Right hindlimb (tissue), 1 donor: ENCODE measurements around the gene TASOR2.

ENCODE experiments used
- DNase-seq: peaks from one replicate; pipeline ENCODE4 v3.0.0-alpha.2; 2018

Gene TASOR2

DNA sequence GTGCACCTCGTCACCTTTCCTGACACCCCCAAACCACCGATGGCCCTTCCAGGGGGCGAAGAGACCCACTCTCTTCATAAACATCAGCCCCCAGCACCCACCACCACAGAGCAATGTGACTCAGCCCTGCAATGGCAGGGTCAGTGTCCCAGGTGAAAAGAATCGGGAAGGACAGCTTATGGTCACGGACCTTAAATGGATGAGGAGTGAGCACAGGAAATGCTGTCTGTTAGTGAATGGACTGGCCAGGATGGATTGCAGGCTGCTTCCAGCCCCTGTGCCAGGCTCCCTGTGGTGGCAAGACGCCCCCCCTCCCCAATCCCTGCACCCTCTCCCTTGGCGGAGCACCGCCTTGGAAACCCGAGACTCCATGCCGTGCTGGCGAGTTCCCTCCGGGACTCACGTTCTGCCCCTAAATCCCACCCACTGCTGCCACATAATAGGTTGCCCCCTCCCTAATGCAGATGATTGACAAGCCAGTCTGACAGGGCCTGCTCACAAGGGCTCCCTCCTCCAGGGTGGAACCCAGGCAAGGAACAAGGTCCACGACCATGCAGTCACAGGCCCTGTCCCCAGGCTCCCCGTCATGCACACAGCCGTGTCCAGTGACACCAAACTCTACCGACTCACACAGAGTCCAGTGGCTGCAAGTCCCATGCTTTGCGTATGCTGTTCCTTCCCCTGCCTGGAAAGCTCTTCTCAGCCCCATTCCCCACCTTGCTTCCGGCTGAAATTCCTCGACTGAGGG is 25.6 kb upstream of the TASOR2 start:
- DNase-seq = no peak

GRCh38 chr10:5659702-5660528 is 24.7 kb upstream of the TASOR2 start:
- no peak for DNase-seq

GRCh38 chr10:5661043-5661442 is 23.6 kb upstream of the TASOR2 start:
- DNase-seq = no peak

- DNase-seq = no peak
Measured at GRCh38 chr10:5662708-5663579, 21.7 kb upstream of the TASOR2 start.

GRCh38 chr10:5663692-5664427 is 20.8 kb upstream of the TASOR2 start:
- no peak for DNase-seq

DNA sequence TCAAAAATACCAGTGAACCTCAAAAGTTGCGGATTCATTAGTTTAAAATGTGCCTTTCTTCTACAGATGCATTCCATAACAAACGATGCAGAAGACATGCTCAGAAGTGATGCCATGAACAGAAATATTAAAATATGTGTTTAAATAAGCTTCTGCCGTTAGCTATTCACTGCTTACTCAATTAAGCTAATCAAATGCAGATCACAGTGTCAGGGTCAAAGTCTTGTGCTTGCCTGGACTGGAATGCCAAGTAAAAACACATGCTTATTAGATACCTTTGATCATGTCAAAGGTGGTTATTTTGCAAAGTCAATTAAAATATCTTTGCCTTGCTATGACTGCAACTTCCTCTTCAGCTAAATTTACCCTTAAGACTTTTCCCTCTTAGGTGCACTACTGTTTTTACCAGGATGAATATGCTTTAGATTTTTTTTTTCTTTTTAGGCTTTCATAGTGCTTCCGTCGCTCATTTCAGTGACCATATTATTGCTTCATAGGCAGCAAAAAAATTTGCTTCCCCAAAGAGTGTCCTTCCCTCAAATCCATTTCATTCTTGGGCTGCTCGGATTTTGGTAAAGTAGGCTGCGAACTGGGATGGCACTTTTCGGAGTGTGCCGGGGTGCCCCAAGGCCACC is 19.1 kb upstream of the TASOR2 start:
- DNase-seq = no peak

DNA sequence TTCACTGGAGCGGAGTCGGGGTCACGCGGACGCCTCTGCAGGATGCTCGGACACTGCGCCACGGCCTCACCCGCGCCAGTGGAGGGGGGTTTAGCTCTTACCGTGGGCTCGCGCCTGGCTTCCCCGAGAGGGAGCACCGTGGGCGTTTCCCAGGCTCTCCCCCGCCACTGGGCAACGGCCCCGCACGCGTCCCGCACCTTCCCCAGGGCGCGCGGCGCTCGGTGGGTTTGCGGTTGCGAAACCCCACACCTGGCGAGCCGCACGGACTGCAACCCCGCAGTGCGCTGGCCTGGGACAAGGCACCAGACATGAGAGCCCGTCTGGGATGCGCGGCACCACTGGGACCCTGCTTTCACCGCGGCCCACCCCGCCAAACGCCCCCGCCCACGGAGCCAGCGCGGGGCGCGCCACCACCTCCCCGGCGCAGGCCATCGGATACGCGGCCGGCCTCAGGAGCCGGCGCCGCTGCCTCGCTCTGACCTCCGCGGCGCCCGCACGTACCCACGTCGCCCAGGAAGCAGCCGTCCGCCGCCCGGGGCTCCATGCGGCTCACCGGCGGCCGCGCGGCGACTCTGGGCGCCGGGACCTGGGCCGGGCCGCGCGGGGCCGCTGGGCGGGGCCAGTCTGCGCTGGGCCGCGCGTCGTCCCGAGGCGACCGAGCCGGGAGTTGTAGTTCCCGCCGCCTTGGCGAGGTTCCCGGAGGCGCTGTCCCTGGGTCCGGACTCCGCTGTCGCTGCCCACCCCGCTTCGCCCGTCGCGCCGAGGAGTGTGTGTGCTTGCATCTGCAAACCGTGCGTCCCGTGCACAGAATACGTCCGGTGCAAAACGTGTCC is 18.4 kb upstream of the TASOR2 start, which contains the start of gene ASB13:
Gene ASB13 (minus strand): TSS at position 588 of the 833 bp plus-strand sequence. CDS start 44 bp downstream, at position 544.
- DNase-seq = peak; percentile 75

GRCh38 chr10:5666841-5667630 is 17.6 kb upstream of the TASOR2 start:
- DNase-seq = no peak

DNA sequence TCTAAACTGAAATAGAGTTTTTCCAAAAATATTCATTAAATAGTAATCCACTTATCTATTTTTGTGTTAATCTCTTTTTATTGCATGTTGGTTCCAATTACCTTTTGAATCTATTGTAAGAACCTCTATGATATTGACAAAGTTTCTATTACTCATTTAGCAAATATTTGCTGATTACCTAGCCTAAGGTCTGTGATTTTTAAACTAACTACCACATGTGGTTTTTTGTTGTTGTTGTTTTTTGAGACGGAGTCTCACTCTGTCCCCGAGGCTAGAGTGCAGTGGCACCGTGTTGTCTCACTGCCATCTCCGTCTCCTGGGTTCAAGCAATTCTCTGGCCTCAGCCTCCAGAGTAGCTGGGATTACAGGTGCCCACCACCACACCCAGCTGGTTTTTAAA is 16.2 kb upstream of the TASOR2 start:
- no peak for DNase-seq

- DNase-seq = no peak
Measured at GRCh38 chr10:5669604-5670003, 15.0 kb upstream of the TASOR2 start.

DNA sequence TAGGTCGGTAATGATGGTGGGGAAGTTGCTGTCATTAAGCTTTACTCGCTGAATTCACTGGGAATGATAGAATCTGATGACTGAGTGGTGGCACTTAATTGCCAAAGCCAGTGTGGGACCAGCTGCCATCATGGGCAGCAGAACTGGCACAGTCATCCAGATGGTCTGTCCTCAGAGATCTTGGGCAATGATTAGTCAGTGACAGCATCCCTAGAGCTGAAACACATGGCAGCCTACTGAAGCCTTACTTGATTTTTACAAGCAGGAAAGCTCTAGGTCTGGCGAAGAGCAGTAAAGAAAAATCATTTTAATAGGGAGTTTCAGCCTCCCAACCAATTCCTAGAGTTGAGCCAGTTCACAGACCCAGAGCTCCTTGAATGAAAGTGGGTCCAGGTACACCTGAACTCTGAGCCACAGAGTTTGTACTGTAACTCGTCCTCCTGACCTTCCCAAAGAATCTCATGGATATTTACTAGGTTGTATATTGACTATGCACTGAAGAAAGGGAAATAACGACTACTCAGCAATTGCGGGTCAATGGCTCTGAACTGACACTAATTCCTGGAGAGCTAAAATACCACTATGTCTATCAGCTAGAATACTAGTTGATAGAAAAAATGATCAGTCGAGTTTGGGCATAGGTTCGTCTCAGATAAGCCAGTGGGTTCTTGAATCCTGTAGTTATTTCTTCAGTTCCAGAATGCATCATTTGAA is 13.8 kb upstream of the TASOR2 start:
- DNase-seq = no peak

- no peak for DNase-seq
Measured at GRCh38 chr10:5678397-5679036, 6.1 kb upstream of the TASOR2 start.

- no peak for DNase-seq
Measured at GRCh38 chr10:5679037-5679435, 5.6 kb upstream of the TASOR2 start.

- no peak for DNase-seq
Measured at GRCh38 chr10:5679606-5680005, 5.0 kb upstream of the TASOR2 start.

DNA sequence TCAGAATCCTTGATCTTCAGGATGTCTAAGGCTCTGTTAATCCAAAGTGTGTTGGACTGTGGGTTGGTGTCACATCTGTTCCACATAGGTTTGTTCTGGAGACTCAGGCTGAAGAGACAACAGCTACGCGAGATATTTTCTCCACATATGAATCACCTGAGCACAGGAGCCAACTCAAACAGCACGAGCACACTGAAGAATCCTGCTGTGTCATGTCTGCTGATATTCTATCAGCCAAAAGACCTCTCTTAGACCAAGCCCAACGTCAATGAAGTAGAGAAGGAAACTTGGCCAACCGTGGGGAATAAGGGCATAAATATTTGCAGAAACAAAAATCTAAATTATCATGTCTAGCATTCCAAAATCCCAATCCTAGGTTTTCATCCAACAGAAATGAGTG is 2.7 kb upstream of the TASOR2 start:
- DNase-seq = no peak

GRCh38 chr10:5683065-5683464 is 1.6 kb upstream of the TASOR2 start:
- DNase-seq = no peak

DNA sequence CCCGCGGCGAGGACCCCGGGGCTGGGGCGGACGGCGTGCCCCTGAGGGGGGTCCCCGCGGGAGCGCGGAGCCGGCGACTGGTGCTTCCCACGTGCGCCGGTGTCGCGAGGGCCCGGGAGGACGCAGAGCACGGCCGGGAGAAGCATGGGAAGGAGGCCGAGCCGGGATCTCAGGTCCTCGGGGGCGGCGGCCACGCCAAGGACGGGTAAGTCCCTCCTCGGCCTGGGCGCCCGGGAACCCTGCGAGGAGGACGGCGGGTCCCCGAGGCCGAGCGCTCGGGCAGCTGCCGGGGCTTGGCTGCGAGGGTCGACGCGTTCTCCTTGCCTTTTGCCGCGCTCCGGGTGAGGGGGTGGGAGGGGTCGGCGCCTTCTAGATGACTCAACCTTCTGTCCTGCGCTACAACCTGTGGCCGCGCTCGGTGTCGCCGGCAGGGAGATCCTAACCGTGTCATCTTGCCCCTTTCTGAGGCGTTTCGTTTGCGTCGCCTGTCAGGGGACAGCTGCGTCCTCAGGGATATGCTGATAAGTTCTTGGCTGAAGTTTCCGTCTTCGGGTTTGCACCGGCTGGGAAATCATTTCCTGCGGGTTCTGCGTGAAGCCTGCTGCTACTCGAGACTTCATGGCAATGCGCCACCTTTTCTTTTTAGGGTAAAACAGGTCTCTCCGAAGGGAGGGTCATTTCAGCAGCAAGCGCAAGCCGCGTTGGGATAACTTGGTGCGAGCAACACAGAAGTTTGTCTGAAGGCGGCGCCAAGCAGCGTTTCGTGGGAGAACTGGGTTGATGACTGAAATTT is 529 bp downstream of the TASOR2 start:
- peak; percentile 79 for DNase-seq

GRCh38 chr10:5685764-5686240 is 1.2 kb downstream of the TASOR2 start:
- no peak for DNase-seq
